ENCODE measurements around the gene FAM120A. TPM values are rescaled to one million over a fixed set of nuclear protein-coding genes. Genes with fewer than 3 reads are reported as not detected.

The FAM120A gene
- total RNA-seq, 2 donors from 2014 or later, result 56.8 to 77.5 TPM

DNA sequence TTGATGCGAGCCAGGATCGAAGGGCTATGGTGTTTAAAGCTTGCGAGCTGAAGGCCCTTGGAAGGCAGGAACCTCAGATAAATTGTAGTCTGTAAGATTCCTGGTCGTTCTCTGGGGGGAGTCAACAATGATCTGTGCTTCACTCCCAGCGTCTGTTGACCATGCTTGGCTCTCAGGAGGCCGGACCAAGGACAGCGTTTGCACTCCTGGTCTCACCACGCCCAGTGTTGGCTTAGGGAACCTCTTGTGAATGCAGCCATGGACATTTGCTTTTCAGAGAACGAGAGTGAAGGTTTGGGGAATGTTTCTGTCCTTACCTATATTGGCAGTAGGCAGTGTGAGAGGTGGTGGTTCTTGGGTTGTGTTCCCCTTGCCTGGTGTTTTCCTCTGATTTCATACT, 62.1 kb downstream of the FAM120A start:
- Histone ChIP-seq H3K27me3 (no peaks in the 10 kb centered on the region), H3K9me3 (no peaks in the 10 kb centered on the region), H3K27ac (no peak overlapping the region), H3K36me3 (replicated peaks in 1 of 2; ENCODE audit: insufficient read depth in 1 of 2, low read depth in 2 of 2) (no peaks in the 10 kb centered on the region), H3K4me1 (peaks cover 6% of the 10 kb centered on the region), H3K4me3 (no peak overlapping the region)
- no peak for ATAC-seq
- intact Hi-C loops (cut with DNase I), result no loop called here
- no peak for DNase-seq
- WGBS, 2 donors, result 73 to 74% methylated on average over 7 to 9 of the region's 9 CpGs
- TF ChIP-seq POLR2A (IDR thresholded peaks at IDR 0.05), result no peak

DNA sequence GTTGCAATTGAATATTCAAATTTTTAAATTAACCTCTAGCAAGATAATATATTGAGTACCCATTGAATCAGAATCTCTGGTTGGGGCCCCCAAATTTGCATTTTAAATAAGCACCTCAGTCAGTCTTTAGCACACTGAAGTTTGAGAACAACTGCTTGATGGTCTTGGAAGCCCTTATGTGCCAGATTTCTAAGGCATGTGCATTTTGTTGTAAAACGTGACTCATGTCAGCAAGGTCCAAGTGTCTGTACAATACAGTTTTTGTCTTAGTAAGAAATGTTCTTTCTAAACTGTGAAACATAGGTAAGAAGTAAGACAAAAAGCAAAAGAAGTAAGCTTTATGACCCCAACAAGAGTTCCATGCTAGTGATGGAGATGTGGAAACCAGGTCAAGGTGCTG, 65.8 kb downstream of the FAM120A start:
- H3K4me3 ChIP-seq, result no peak overlapping the region
- DNase-seq, result no peak
- no peak overlapping the region for H3K27ac ChIP-seq
- no peak for TF ChIP-seq POLR2A (IDR thresholded peaks at IDR 0.05)
- TF ChIP-seq, protein P1, sequence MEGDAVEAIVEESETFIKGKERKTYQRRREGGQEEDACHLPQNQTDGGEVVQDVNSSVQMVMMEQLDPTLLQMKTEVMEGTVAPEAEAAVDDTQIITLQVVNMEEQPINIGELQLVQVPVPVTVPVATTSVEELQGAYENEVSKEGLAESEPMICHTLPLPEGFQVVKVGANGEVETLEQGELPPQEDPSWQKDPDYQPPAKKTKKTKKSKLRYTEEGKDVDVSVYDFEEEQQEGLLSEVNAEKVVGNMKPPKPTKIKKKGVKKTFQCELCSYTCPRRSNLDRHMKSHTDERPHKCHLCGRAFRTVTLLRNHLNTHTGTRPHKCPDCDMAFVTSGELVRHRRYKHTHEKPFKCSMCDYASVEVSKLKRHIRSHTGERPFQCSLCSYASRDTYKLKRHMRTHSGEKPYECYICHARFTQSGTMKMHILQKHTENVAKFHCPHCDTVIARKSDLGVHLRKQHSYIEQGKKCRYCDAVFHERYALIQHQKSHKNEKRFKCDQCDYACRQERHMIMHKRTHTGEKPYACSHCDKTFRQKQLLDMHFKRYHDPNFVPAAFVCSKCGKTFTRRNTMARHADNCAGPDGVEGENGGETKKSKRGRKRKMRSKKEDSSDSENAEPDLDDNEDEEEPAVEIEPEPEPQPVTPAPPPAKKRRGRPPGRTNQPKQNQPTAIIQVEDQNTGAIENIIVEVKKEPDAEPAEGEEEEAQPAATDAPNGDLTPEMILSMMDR (IDR thresholded peaks at IDR 0.05), result no peak
- WGBS, 2 donors, result 74 to 75% methylated on average over 1 of the region's 1 CpG
- no peaks in the 10 kb centered on the region for H3K9me3 ChIP-seq
- H3K27me3 ChIP-seq, result no peaks in the 10 kb centered on the region
- intact Hi-C loops (cut with DNase I), result no loop called here
- H3K4me1 ChIP-seq, result no peaks in the 10 kb centered on the region
- ATAC-seq, result no peak
- H3K36me3 ChIP-seq (replicated peaks in 1 of 2; ENCODE audit: insufficient read depth in 1 of 2, low read depth in 2 of 2), result peaks cover 0 to 4% of the 10 kb centered on the region in 2 donors

DNA sequence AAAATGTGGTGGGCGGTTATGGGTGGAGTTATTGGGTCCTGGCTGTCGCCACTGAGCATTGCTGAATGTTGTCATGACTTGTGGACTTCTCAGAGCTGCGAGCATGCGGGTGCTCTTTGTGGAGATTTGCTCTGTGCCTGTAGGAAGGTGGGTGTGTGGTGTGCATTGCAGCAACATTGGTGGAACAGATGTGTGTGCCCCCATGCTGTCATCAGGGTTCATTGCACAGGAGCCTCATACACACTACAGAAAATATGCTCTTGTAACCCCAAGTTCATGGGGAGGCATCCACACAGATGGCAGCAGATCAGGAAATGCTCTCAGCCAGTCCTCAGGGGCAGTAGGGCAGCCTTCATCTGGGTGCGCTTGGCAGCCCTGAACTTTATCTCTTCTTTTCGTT, 69.0 kb downstream of the FAM120A start:
- peaks cover 0 to 6% of the 10 kb centered on the region in 2 donors for H3K36me3 ChIP-seq (replicated peaks in 1 of 2; ENCODE audit: insufficient read depth in 1 of 2, low read depth in 2 of 2)
- DNase-seq (no peak), ATAC-seq (no peak)
- no peaks in the 10 kb centered on the region for H3K27me3 ChIP-seq
- no peaks in the 10 kb centered on the region for H3K4me1 ChIP-seq
- intact Hi-C loops (cut with DNase I), result no loop called here
- H3K27ac ChIP-seq, result no peak overlapping the region
- H3K4me3 ChIP-seq, result no peak overlapping the region
- WGBS, 2 donors, result 80 to 87% methylated on average over 6 of the region's 6 CpGs
- no peaks in the 10 kb centered on the region for H3K9me3 ChIP-seq
- TF ChIP-seq, protein P1 (IDR thresholded peaks at IDR 0.05), result no peak
- no peak for TF ChIP-seq POLR2A (IDR thresholded peaks at IDR 0.05)

- no peak overlapping the region for H3K27ac ChIP-seq
- H3K4me1 ChIP-seq, result no peaks in the 10 kb centered on the region
- no peak overlapping the region for H3K4me3 ChIP-seq
- no peaks in the 10 kb centered on the region for H3K27me3 ChIP-seq
- TF ChIP-seq, protein P1 (IDR thresholded peaks at IDR 0.05), result no peak
- TF ChIP-seq POLR2A (IDR thresholded peaks at IDR 0.05), result no peak
- no peak for DNase-seq
- 62 to 67% methylated on average over 3 of the region's 3 CpGs for WGBS, 2 donors
- peaks cover 0 to 6% of the 10 kb centered on the region in 2 donors for H3K36me3 ChIP-seq (replicated peaks in 1 of 2; ENCODE audit: insufficient read depth in 1 of 2, low read depth in 2 of 2)
- intact Hi-C loops (cut with DNase I), result no loop called here
- no peak for ATAC-seq
- no peaks in the 10 kb centered on the region for H3K9me3 ChIP-seq
Measured at GRCh38 chr9:93522736-93523135, 71.3 kb downstream of the FAM120A start.

DNA sequence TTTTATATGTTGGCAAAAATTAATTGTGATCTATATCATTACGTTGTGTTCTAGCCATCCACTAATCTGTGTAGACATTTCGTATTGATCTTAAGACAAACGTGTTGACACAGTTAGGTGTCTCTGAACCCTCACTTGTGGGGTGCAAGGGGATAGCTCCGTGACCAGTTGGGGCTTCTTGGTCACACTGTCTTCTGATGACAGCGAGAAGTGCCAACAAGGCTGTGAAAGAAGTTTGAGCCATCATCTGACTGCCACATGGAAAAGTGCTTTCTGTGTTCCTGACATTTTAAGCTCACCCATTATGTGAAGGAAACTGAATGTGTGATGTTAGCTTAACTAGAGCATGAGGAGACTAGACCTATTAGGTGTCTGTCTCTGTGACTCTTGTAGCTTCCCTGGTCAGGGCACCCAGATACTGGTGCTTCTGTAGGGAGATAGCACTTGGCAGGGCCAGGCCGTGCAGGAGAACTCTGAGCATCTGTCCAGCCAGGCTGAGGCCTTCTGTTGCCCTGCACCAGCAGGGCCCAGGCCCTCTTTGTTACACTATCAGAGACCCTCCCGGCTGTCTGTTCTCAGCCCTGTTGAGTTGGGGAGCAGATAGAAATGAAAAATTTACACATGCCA, 72.1 kb downstream of the FAM120A start:
- Histone ChIP-seq H3K9me3 (no peaks in the 10 kb centered on the region), H3K27me3 (no peaks in the 10 kb centered on the region), H3K27ac (no peak overlapping the region), H3K36me3 (replicated peaks in 1 of 2; ENCODE audit: insufficient read depth in 1 of 2, low read depth in 2 of 2) (peaks cover 0 to 6% of the 10 kb centered on the region in 2 donors), H3K4me3 (no peak overlapping the region), H3K4me1 (no peaks in the 10 kb centered on the region)
- DNase-seq (no peak), ATAC-seq (no peak)
- WGBS, 2 donors, result 59 to 70% methylated on average over 7 of the region's 7 CpGs
- intact Hi-C loops (cut with DNase I), result no loop called here
- TF ChIP-seq, protein P1 (IDR thresholded peaks at IDR 0.05), result no peak
- TF ChIP-seq POLR2A (IDR thresholded peaks at IDR 0.05), result no peak

Data from body of pancreas (tissue), 4 donors.